CD14-positive monocyte (primary cell): ENCODE data around the gene SF3A2. TPM values are rescaled to one million over a fixed set of nuclear protein-coding genes. Genes with fewer than 3 reads are reported as not detected.

Experiments
- DNase-seq, 3 donors: peaks; one replicate each; pipeline ENCODE4 v3.0.0-alpha.2; 2011 to 2022
- H2AFZ ChIP-seq: 2 replicates; pipeline ENCODE4 v1.6.0; 2012; ENCODE audit warnings: mild to moderate bottlenecking, low read depth, low read length, inconsistent platforms; ENCODE audit not compliant: insufficient read depth, poor library complexity, severe bottlenecking
- H3K27ac ChIP-seq, 2 donors: 1 replicate in 1 of 2; 2 replicates in 1 of 2; pipeline ENCODE4 v1.5.1; 2012 to 2013; ENCODE audit warnings: low read length in 2 of 2, control low read depth in 1 of 2, inconsistent platforms in 1 of 2, low read depth in 1 of 2, mild to moderate bottlenecking in 1 of 2
- H3K27me3 ChIP-seq, 2 donors: one replicate each; pipeline versions ENCODE4 v1.6.0 to v1.6.1; 2011 to 2013; ENCODE audit warnings: low read length in 2 of 2; ENCODE audit not compliant: control insufficient read depth in 2 of 2, insufficient read depth in 2 of 2
- H3K36me3 ChIP-seq, 2 donors: replicated peaks in 1 of 2; 1 replicate in 1 of 2; 2 replicates in 1 of 2; pipeline versions ENCODE4 v1.5.1 to v1.6.1; 2012 to 2013; ENCODE audit warnings: low read length in 2 of 2, control low read depth in 1 of 2, inconsistent platforms in 1 of 2, mild to moderate bottlenecking in 1 of 2; ENCODE audit not compliant: insufficient read depth in 2 of 2, control insufficient read depth in 1 of 2
- H3K4me1 ChIP-seq, 2 donors: 1 replicate in 1 of 2; 2 replicates in 1 of 2; pipeline versions ENCODE4 v1.5.1 to v1.6.1; 2012 to 2013; ENCODE audit warnings: low read length in 2 of 2, control low read depth in 1 of 2, inconsistent platforms in 1 of 2, mild to moderate bottlenecking in 1 of 2, moderate library complexity in 1 of 2; ENCODE audit not compliant: insufficient read depth in 2 of 2, control insufficient read depth in 1 of 2
- H3K4me2 ChIP-seq: replicated peaks from 2 replicates; pipeline ENCODE3; 2012; ENCODE audit warnings: low read length, moderate library complexity, mild to moderate bottlenecking; ENCODE audit not compliant: poor library complexity, severe bottlenecking; ENCODE audit errors: extremely low read depth
- H3K4me3 ChIP-seq, 3 experiments: fragments of 200-600 bp in 1 of 3; sonication (generic) in 1 of 3; replicated peaks in 1 of 3; 1 replicate in 2 of 3; 2 replicates in 1 of 3; pipeline ENCODE4 v1.5.1; 2011 to 2013; ENCODE audit warnings: low read length in 3 of 3, mild to moderate bottlenecking in 3 of 3, control low read depth in 2 of 3, low read depth in 2 of 3, inconsistent platforms in 1 of 3, moderate library complexity in 1 of 3
- H3K79me2 ChIP-seq: 2 replicates; pipeline ENCODE4 v1.6.0; 2012; ENCODE audit warnings: mild to moderate bottlenecking, control low read depth, inconsistent platforms, low read length, moderate library complexity; ENCODE audit not compliant: insufficient read depth
- H3K9ac ChIP-seq: 2 replicates; pipeline ENCODE4 v1.6.0; 2017; ENCODE audit warnings: low read length, mild to moderate bottlenecking; ENCODE audit not compliant: insufficient read depth, poor library complexity, severe bottlenecking
- H3K9me3 ChIP-seq, 2 donors: replicated peaks in 1 of 2; 1 replicate in 1 of 2; 2 replicates in 1 of 2; pipeline versions ENCODE4 v1.5.1 to v1.6.1; 2012 to 2013; ENCODE audit warnings: low read length in 2 of 2, control low read depth in 1 of 2; ENCODE audit not compliant: control insufficient read depth in 1 of 2, insufficient read depth in 1 of 2
- H4K20me1 ChIP-seq: 2 replicates; pipeline ENCODE4 v1.6.0; 2012; ENCODE audit warnings: mild to moderate bottlenecking, low read length, control low read depth, moderate library complexity; ENCODE audit not compliant: insufficient read depth
- H3K27ac Mint-ChIP-seq, 7 donors: one replicate each; pipeline ENCODE4 v1.8.0; 2020; ENCODE audit warnings: mild to moderate bottlenecking in 7 of 7, mixed read lengths in 7 of 7, moderate library complexity in 6 of 7, inconsistent platforms in 2 of 7
- H3K27me3 Mint-ChIP-seq, 3 donors: one replicate each; pipeline ENCODE4 v1.8.0; 2021 to 2022; ENCODE audit warnings: low read depth in 3 of 3, mild to moderate bottlenecking in 3 of 3, mixed read lengths in 3 of 3, moderate library complexity in 3 of 3, inconsistent platforms in 1 of 3
- H3K36me3 Mint-ChIP-seq, 2 donors: one replicate each; pipeline ENCODE4 v1.8.0; 2020; ENCODE audit warnings: mixed read lengths in 2 of 2, inconsistent platforms in 1 of 2, mild to moderate bottlenecking in 1 of 2
- H3K4me1 Mint-ChIP-seq: one replicate; pipeline ENCODE4 v1.8.0; 2020; ENCODE audit warnings: mild to moderate bottlenecking, mixed read lengths
- H3K4me3 Mint-ChIP-seq, 2 donors: one replicate each; pipeline ENCODE4 v1.8.0; 2020; ENCODE audit warnings: mild to moderate bottlenecking in 2 of 2, mixed read lengths in 2 of 2, moderate library complexity in 1 of 2
- H3K9me3 Mint-ChIP-seq, 7 donors: one replicate each; pipeline ENCODE4 v1.8.0; 2020 to 2022; ENCODE audit warnings: mixed read lengths in 7 of 7, mild to moderate bottlenecking in 6 of 7, moderate library complexity in 6 of 7, inconsistent platforms in 2 of 7
- WGBS: methylation state at CpG from one replicate; pipeline ENCODE4 v1.1.5; 2013; ENCODE audit warnings: missing lambda C conversion rate; ENCODE audit not compliant: insufficient coverage; 5-methylcytosine and 5-hydroxymethylcytosine counted together
- intact Hi-C, 2 donors: fragments of 100-400 bp; cut with micrococcal nuclease; formaldehyde crosslinking; loops; one replicate each; pipeline versions ENCODE4 v1.15.0 to v1.15.1; 2023
- polyA plus RNA-seq, 3 donors: library from polyadenylated mRNA; depleted of rRNA in 1 of 3; unstranded in 2 of 3; stranded (reverse) in 1 of 3; fragments of 300-500 nt in 2 of 3; fragments of >200 nt in 1 of 3; fragmentation: Illumina TruSeq in 2 of 3; gene quantifications; 1 replicate in 2 of 3; 2 replicates in 1 of 3; pipeline ENCODE4 v1.2.3, GENCODE V29; 2012 to 2021
- TF ChIP-seq, protein P1 (sequence below): fragments of 200-600 bp; IDR thresholded peaks from one replicate; pipeline ENCODE4 v1.8.0; 2022; ENCODE audit warnings: antibody characterized with exemption, mild to moderate bottlenecking

The SF3A2 gene
- polyA plus RNA-seq, 3 donors: 8.0 to 70.8 (median 11.6) TPM

DNA sequence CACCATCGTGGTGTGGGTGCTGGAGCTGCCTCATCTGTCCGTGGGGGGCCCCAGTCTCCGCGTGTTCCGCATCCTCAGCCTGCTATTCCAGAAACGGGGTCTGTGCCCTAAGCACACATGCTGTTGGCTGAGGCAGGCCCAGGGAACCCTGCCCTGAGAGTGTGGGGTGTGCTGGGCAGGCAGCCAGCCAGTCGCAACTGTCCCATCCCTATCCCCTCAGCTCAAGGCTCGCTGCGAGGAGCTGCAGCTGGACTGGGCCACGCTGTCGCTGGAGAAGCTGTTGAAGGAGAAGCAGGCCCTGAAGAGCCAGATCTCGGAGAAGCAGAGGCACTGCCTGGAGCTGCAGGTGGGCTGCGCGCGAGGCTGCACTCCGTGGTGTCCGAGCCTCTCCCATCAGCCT, 22.4 kb upstream of the SF3A2 start:
- Histone ChIP-seq H3K4me1 (no peaks in the 10 kb centered on the region), H3K79me2 (no peaks in the 10 kb centered on the region), H3K4me3 (no peak overlapping the region), H3K4me2 (no peak overlapping the region), H3K27me3 (no peaks in the 10 kb centered on the region), H3K27ac (no peak overlapping the region), H3K36me3 (peaks cover 88 to 100% of the 10 kb centered on the region in 2 donors), H4K20me1 (peaks cover 7% of the 10 kb centered on the region), H3K9ac (no peak overlapping the region), H2AFZ (no peak overlapping the region), H3K9me3 (no peaks in the 10 kb centered on the region)
- Mint-ChIP-seq H3K4me3 (no peak overlapping the region), H3K36me3 (peaks cover 72 to 96% of the 10 kb centered on the region in 2 donors), H3K27ac (no peak overlapping the region), H3K27me3 (peaks cover 0 to 2% (median 0%) of the 10 kb centered on the region in 3 donors), H3K4me1 (no peaks in the 10 kb centered on the region), H3K9me3 (no peaks in the 10 kb centered on the region)
- 95% methylated on average over 13 of the region's 17 CpGs for WGBS
- TF ChIP-seq, protein P1, sequence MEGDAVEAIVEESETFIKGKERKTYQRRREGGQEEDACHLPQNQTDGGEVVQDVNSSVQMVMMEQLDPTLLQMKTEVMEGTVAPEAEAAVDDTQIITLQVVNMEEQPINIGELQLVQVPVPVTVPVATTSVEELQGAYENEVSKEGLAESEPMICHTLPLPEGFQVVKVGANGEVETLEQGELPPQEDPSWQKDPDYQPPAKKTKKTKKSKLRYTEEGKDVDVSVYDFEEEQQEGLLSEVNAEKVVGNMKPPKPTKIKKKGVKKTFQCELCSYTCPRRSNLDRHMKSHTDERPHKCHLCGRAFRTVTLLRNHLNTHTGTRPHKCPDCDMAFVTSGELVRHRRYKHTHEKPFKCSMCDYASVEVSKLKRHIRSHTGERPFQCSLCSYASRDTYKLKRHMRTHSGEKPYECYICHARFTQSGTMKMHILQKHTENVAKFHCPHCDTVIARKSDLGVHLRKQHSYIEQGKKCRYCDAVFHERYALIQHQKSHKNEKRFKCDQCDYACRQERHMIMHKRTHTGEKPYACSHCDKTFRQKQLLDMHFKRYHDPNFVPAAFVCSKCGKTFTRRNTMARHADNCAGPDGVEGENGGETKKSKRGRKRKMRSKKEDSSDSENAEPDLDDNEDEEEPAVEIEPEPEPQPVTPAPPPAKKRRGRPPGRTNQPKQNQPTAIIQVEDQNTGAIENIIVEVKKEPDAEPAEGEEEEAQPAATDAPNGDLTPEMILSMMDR: no peak
- no peak for DNase-seq
- intact Hi-C loops: no loop called here

DNA sequence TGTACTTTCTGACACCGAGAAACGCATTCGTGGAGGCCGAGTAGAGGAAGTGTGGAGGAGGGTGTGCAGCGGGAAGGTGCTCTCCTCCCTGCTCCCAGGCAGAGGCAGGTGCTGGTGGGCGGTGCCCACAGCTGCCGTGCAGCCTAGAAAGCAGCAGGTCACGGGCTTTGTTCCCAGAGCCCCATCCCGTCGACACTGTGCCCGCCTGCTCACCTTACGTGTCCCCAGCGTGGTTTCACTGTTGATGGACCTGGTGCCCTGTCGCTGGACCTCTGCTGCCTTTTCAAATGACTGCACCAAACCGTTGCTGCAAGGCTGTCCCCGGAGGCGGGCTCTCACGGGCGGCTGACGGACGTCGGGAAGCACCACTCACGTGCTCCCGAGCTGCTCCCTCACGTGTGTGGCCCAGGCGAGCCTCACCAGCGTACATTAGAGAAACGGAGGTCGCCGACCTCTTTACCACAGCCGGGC, 21.3 kb upstream of the SF3A2 start:
- WGBS: 93% methylated on average over 31 of the region's 31 CpGs

More for the DNA sequence above, 21.3 kb upstream of the SF3A2 start:
- no peak for DNase-seq
- no peak overlapping the region for H3K4me2 ChIP-seq
- H3K36me3 ChIP-seq: peaks cover 88 to 100% of the 10 kb centered on the region in 2 donors
- H3K4me3 ChIP-seq: no peak overlapping the region
- no peak overlapping the region for H3K27ac ChIP-seq
- H2AFZ ChIP-seq: no peak overlapping the region
- no peaks in the 10 kb centered on the region for H3K4me1 Mint-ChIP-seq
- H3K4me1 ChIP-seq: no peaks in the 10 kb centered on the region
- H3K9me3 ChIP-seq: no peaks in the 10 kb centered on the region
- TF ChIP-seq, protein P1: no peak
- H3K4me3 Mint-ChIP-seq: no peak overlapping the region
- no peaks in the 10 kb centered on the region for H3K9me3 Mint-ChIP-seq
- peaks cover 79 to 99% of the 10 kb centered on the region in 2 donors for H3K36me3 Mint-ChIP-seq
- H3K27ac Mint-ChIP-seq: peak overlapping the region in 1 of 7 donors; percentile 2
- no peaks in the 10 kb centered on the region for H4K20me1 ChIP-seq
- no peaks in the 10 kb centered on the region for H3K79me2 ChIP-seq
- intact Hi-C loops: no loop called here
- no peaks in the 10 kb centered on the region for H3K27me3 Mint-ChIP-seq
- H3K27me3 ChIP-seq: no peaks in the 10 kb centered on the region
- no peak overlapping the region for H3K9ac ChIP-seq
